Thyroid gland (tissue), 4 donors: ENCODE data around the gene TGM1. TPM values are rescaled to one million over a fixed set of nuclear protein-coding genes. Genes with fewer than 3 reads are reported as not detected.

Experiments
- DNase-seq, 2 donors: peaks; one replicate each; pipeline ENCODE4 v3.0.0-alpha.2; 2019
- H3K27ac ChIP-seq, 3 donors: fragments of 200-600 bp; sonication (generic); 1 replicate in 2 of 3; 2 replicates in 1 of 3; pipeline ENCODE4 v1.5.1; 2016 to 2019; ENCODE audit warnings: mild to moderate bottlenecking in 1 of 3, moderate library complexity in 1 of 3
- H3K27me3 ChIP-seq: fragments of 200-600 bp; sonication (generic); one replicate; pipeline ENCODE4 v1.5.1; 2019
- H3K36me3 ChIP-seq, 2 donors: fragments of 200-600 bp; sonication (generic); one replicate each; pipeline ENCODE4 v1.5.1; 2016 to 2019
- H3K4me1 ChIP-seq, 2 donors: fragments of 200-600 bp; sonication (generic); one replicate each; pipeline ENCODE4 v1.5.1; 2017 to 2019
- H3K4me3 ChIP-seq, 3 donors: fragments of 200-600 bp; sonication (generic); replicated peaks in 1 of 3; 1 replicate in 2 of 3; 2 replicates in 1 of 3; pipeline ENCODE4 v1.5.1; 2016; ENCODE audit warnings: mild to moderate bottlenecking in 1 of 3
- H3K9me3 ChIP-seq: fragments of 200-600 bp; sonication (generic); one replicate; pipeline ENCODE4 v1.5.1; 2017
- CTCF ChIP-seq, 6 experiments: fragments of 200-600 bp in 3 of 6; fragments of 450-650 bp in 3 of 6; sonication (generic) in 3 of 6; IDR thresholded peaks; one replicate each; pipeline ENCODE4 v1.5.1; 2016 to 2019; ENCODE audit warnings: antibody characterized with exemption in 6 of 6, mild to moderate bottlenecking in 2 of 6, inconsistent platforms in 1 of 6, moderate library complexity in 1 of 6
- POLR2A ChIP-seq, 2 donors: fragments of 450-650 bp; IDR thresholded peaks; one replicate each; pipeline ENCODE4 v1.6.1; 2017; ENCODE audit warnings: antibody characterized with exemption in 2 of 2, mild to moderate bottlenecking in 2 of 2, moderate library complexity in 1 of 2
- WGBS, 2 donors: methylation state at CpG; one replicate each; pipeline ENCODE4 v1.1.5; 2017; 5-methylcytosine and 5-hydroxymethylcytosine counted together
- intact Hi-C: fragments of 100-400 bp; cut with DNase I; formaldehyde crosslinking; loops from one replicate; pipeline ENCODE4 v1.15.1; 2023
- total RNA-seq, 4 donors: library from RNA; depleted of rRNA; stranded (reverse); fragments of >200 nt; gene quantifications; one replicate each; pipeline ENCODE4 v1.2.3, GENCODE V29; 2016

The TGM1 gene
- total RNA-seq, 4 donors from 2014 or later: 1.9 to 2.8 (median 2.0) TPM

DNA sequence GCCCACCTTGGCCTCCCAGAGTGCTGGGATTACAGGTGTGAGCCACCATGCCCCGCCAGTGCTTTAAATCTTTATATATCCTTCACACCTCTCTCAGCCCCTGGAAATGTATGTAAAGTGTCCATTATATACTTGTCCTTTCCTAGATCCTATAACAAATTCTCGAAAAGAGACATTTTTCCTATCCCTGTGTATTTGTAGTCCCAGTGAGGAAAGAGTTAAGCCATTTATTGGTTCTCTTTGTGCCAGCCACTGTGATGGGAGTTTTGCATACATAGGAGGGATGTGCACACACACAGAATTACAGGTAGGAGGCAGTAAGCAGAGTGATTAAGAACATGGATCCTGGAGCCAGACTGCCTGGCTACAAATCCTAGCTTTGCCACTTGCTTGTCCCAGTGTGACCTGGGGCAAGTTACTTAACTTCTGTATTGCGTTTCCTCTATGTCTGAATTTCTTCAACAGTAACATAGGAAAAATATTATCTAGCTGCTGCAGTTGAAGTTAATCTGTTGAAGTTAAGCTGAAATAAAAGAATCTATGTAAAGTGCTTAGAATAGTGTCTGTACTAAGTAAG, 10.5 kb upstream of the TGM1 start:
- TF ChIP-seq POLR2A (IDR thresholded peaks at IDR 0.05) (no peak), CTCF (IDR thresholded peaks at IDR 0.05) (no peak)
- Histone ChIP-seq H3K9me3 (no peaks in the 10 kb centered on the region), H3K27ac (no peak overlapping the region), H3K27me3 (no peaks in the 10 kb centered on the region), H3K36me3 (no peaks in the 10 kb centered on the region), H3K4me1 (peaks cover 8 to 18% of the 10 kb centered on the region in 2 donors), H3K4me3 (no peak overlapping the region)
- intact Hi-C loops: no loop called here
- 82 to 92% methylated on average over 3 of the region's 3 CpGs for WGBS, 2 donors
- no peak for DNase-seq

DNA sequence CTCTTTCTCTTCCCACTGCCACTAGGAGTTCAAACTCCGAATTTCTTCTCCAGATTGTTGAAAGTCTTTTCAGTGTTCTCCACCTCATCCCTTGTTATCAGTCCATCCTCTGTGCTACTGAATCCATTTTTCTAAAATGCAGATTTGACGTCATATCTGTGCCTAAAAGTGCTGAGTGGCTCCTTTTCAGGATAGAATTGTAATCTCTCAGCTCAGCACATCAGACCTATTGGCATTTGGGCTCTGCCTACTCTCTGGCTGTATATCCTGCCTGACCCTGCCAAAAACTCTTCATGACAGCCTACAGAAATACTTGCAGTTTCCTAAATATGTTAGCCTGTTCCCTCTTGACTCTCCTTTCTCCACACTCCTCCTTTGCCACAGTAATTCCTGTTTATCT, 9.5 kb upstream of the TGM1 start:
- H3K27ac ChIP-seq: no peak overlapping the region
- peaks cover 8 to 18% of the 10 kb centered on the region in 2 donors for H3K4me1 ChIP-seq
- whole genome bisulfite sequencing, 2 donors: 96 to 98% methylated on average over 2 of the region's 2 CpGs
- no peaks in the 10 kb centered on the region for H3K27me3 ChIP-seq
- intact Hi-C loops: no loop called here
- TF ChIP-seq CTCF (IDR thresholded peaks at IDR 0.05) (no peak), POLR2A (IDR thresholded peaks at IDR 0.05) (no peak)
- no peak for DNase-seq
- no peaks in the 10 kb centered on the region for H3K9me3 ChIP-seq
- no peak overlapping the region for H3K4me3 ChIP-seq
- H3K36me3 ChIP-seq: peaks cover 2 to 7% of the 10 kb centered on the region in 2 donors

DNA sequence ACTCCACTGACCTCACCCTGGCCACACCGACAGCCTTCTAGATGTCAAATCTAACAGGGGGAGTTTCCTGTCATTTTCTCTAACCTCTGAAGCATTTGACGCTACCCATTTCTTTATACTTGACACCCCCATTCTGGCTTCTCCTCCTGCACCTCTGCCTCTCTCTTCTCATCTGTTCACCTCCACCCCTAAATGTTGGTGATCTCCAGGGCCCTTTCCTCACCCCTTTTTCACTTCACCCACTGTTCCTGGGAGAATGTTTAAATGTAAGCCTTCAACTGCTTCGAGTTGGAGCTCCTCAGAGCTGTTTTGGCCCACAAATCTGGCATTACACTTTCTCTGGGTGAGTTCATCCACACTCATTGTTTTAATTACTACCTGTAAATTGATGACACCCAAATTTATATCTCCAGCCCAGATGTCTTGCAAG, 8.9 kb upstream of the TGM1 start:
- TF ChIP-seq CTCF (IDR thresholded peaks at IDR 0.05) (no peak), POLR2A (IDR thresholded peaks at IDR 0.05) (no peak)
- WGBS, 2 donors: 16% methylated on average over 3 of the region's 3 CpGs
- intact Hi-C loops: no loop called here

DNA sequence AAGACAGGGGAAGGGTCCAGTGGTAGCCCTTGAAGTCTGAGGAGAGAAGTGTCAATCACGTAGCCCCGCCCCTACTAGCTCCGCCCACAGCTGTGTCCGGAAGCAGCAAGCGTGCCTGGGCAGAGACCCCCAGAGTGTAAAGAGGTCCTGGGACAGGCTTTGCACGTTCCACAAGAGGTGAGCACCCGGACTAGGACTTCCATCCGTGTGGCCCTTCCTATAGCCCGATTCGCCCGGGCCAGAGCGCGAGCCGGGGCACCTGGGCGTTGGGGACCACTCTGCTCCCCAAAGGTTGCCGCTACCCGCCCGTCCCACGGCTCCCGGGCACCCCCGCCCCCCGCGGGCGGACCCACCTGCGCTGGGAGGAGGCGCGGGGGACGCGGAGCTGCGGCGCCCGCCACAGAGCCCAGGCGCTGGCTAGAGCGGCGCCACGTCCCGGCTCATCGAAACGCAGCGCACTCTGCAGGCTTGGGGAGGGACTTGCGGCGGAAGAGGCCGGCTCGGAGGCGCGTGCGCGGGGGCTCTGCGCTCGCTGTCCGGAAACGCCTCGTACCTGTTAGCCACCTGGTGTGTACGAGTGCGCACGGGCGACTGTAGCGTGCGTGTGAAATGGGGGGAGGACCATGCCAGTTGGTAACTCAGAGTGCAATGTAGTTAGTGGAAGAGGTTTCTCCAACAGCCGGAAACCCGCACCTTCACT, 8.3 kb upstream of the TGM1 start, which contains the start of gene RABGGTA:
RABGGTA (minus strand) TSS at position 464 of the 700 bp plus-strand sequence. CDS start 482 bp downstream, outside the sequence.
- 1 to 8% methylated on average over 6 to 21 of the region's 61 CpGs for WGBS, 2 donors
- peak; percentile 88 to 90 for DNase-seq
- H3K4me3 ChIP-seq: peak within 1 kb of the TSS; percentile 30 to 89 (median 77)
- no peaks in the 10 kb centered on the region for H3K9me3 ChIP-seq
- peak; percentile 25 to 81 (median 50) for TF ChIP-seq CTCF (IDR thresholded peaks at IDR 0.05)
- peak in 1 of 2 donors; percentile 75 for TF ChIP-seq POLR2A (IDR thresholded peaks at IDR 0.05)
- peaks cover 8 to 18% of the 10 kb centered on the region in 2 donors for H3K4me1 ChIP-seq
- no peaks in the 10 kb centered on the region for H3K27me3 ChIP-seq
- H3K27ac ChIP-seq: peak within 1 kb of the TSS; percentile 84 to 95 (median 90)
- peaks cover 13 to 14% of the 10 kb centered on the region in 2 donors for H3K36me3 ChIP-seq
- intact Hi-C loops: no loop called here

More for the DNA sequence above, 8.9 kb upstream of the TGM1 start:
- H3K27me3 ChIP-seq: no peaks in the 10 kb centered on the region
- peaks cover 8% of the 10 kb centered on the region in 2 donors for H3K36me3 ChIP-seq
- peak overlapping the region; percentile 51 to 95 (median 84) for H3K27ac ChIP-seq
- H3K9me3 ChIP-seq: no peaks in the 10 kb centered on the region
- DNase-seq: no peak
- peaks cover 8 to 18% of the 10 kb centered on the region in 2 donors for H3K4me1 ChIP-seq
- H3K4me3 ChIP-seq: peak overlapping the region in 2 of 3 donors; percentile 8 to 89
